Thyroid gland (tissue), 4 donors: ENCODE data around the gene SLC13A4.
A peak's percentile ranks its signal among the peaks of the same experiment; 100 is the strongest.

ENCODE experiments used
- CTCF ChIP-seq, 6 experiments: fragments of 200-600 bp in 3 of 6; fragments of 450-650 bp in 3 of 6; sonication (generic) in 3 of 6; IDR thresholded peaks; one replicate each; pipeline ENCODE4 v1.5.1; 2016 to 2019; ENCODE audit warnings: antibody characterized with exemption in 6 of 6, mild to moderate bottlenecking in 2 of 6, inconsistent platforms in 1 of 6, moderate library complexity in 1 of 6
- POLR2A ChIP-seq, 2 donors: fragments of 450-650 bp; IDR thresholded peaks; one replicate each; pipeline ENCODE4 v1.6.1; 2017; ENCODE audit warnings: antibody characterized with exemption in 2 of 2, mild to moderate bottlenecking in 2 of 2, moderate library complexity in 1 of 2

GRCh38 chr7:135710417-135711138 is 17.4 kb downstream of the SLC13A4 start:
- TF ChIP-seq CTCF (IDR thresholded peaks at IDR 0.05) (peak in 3 of 6 experiments; percentile 29 to 75 (median 40)), POLR2A (IDR thresholded peaks at IDR 0.05) (no peak)
